ENCODE data around the gene TTC28.

Gene TTC28

DNA sequence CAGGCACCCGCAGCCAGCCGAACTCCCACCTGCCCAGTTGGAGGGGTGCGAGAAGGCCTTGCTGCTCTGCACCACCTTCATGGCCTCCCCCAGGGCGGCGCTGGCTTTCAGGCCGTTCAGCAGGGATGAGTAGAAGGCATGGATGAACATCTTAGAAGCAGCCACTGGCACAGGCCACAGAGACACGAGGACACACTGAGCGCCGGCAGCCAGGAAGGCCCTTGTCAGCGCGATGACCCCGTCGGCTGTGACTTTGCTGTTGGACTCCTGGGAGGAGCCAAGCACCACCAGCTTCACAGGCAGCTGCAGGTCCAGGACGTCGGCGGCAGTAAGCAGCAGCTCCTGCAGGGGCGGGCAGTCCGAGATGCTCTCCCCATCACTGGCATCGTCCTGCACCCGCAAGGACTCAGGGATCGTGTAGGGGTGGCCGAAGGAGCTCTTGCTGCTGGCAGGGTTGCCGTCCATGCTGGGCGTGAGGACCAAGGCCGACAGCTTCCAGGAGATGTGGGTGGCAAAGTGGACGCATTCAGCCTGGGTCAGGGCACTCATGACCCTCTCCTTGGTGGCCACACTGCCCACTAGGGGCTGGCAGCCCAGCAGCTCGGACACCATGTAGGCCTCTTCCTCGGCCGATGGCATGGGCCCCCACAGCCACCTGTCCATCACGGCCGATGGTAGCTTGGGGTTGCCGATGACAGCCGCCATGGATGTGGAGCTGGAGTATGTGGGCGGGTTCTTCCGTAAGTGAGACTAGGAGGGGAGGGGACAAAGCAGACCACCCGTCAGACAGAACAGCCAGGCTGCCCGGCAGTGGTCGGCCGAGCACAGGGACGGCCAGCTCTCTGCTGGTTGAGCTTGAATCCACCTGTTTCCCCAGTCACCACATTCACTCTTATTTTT is 680.9 kb downstream of the TTC28 start:
- TF ChIP-seq YY1 (IDR thresholded peaks at IDR 0.05; ENCODE audit: low read depth) (no peak), TAF1 (IDR thresholded peaks at IDR 0.05; ENCODE audit: low read depth) (no peak), EGR1 (IDR thresholded peaks at IDR 0.05) (no peak), FOXM1 (IDR thresholded peaks at IDR 0.05; ENCODE audit: borderline replicate concordance, low read depth) (no peak)
- TF ChIP-seq, protein P1, sequence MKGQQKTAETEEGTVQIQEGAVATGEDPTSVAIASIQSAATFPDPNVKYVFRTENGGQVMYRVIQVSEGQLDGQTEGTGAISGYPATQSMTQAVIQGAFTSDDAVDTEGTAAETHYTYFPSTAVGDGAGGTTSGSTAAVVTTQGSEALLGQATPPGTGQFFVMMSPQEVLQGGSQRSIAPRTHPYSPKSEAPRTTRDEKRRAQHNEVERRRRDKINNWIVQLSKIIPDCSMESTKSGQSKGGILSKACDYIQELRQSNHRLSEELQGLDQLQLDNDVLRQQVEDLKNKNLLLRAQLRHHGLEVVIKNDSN (IDR thresholded peaks at IDR 0.05), result no peak
- TF ChIP-seq, protein P2, sequence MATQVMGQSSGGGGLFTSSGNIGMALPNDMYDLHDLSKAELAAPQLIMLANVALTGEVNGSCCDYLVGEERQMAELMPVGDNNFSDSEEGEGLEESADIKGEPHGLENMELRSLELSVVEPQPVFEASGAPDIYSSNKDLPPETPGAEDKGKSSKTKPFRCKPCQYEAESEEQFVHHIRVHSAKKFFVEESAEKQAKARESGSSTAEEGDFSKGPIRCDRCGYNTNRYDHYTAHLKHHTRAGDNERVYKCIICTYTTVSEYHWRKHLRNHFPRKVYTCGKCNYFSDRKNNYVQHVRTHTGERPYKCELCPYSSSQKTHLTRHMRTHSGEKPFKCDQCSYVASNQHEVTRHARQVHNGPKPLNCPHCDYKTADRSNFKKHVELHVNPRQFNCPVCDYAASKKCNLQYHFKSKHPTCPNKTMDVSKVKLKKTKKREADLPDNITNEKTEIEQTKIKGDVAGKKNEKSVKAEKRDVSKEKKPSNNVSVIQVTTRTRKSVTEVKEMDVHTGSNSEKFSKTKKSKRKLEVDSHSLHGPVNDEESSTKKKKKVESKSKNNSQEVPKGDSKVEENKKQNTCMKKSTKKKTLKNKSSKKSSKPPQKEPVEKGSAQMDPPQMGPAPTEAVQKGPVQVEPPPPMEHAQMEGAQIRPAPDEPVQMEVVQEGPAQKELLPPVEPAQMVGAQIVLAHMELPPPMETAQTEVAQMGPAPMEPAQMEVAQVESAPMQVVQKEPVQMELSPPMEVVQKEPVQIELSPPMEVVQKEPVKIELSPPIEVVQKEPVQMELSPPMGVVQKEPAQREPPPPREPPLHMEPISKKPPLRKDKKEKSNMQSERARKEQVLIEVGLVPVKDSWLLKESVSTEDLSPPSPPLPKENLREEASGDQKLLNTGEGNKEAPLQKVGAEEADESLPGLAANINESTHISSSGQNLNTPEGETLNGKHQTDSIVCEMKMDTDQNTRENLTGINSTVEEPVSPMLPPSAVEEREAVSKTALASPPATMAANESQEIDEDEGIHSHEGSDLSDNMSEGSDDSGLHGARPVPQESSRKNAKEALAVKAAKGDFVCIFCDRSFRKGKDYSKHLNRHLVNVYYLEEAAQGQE (IDR thresholded peaks at IDR 0.05; ENCODE audit: low read depth), result no peak
- TF ChIP-seq, protein P3, sequence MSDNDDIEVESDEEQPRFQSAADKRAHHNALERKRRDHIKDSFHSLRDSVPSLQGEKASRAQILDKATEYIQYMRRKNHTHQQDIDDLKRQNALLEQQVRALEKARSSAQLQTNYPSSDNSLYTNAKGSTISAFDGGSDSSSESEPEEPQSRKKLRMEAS (IDR thresholded peaks at IDR 0.05), result no peak

DNA sequence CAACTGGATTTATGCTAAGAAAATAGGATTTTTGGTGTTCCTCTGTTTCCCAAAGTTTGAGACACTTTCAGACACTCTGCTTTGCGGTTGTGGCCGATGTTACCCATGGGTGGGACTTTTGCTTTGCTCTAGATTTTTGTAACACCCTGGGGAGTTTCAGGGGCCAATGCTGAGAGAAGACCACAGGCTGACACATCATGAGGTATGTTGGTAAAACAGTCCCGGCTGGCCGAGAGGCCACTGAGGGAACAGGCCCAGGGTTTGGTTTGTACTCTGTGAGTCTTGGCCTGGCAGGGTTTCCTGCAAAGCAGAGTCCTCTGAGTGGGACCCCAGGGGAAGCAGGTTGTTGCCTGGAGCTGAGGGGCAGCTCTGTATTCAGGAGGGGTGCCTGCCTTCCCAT is 682.1 kb downstream of the TTC28 start:
- TF ChIP-seq FOXM1 (IDR thresholded peaks at IDR 0.05; ENCODE audit: borderline replicate concordance, low read depth) (no peak), RAD21 (IDR thresholded peaks at IDR 0.05; ENCODE audit: low read depth) (no peak), TCF12 (IDR thresholded peaks at IDR 0.05; ENCODE audit: low read depth) (no peak), TEAD4 (IDR thresholded peaks at IDR 0.05) (no peak)

DNA sequence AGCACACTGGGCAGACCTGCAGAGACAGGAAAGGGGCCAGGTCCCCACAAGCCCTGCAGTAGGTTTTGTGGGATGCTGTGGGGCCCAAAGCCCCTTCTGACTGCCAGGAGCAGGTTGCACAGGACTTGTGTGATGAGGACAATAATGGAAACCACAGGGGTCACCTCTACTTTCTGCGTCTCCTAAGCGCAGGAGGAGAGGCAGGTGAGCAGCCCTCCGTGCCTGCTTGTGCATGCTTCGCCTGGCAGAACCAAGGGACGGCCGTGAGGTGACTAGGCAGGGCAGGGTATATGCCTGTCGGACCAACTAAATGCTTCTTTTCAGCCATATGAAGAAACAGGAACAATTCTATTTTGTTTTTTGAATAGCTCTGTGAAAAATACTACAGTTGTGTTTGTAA is 682.7 kb downstream of the TTC28 start:
- TF ChIP-seq, protein P3 (IDR thresholded peaks at IDR 0.05), result no peak
- TF ChIP-seq TAF1 (IDR thresholded peaks at IDR 0.05; ENCODE audit: low read depth) (no peak), NFIC (IDR thresholded peaks at IDR 0.05) (no peak), YY1 (IDR thresholded peaks at IDR 0.05; ENCODE audit: low read depth) (no peak), TEAD4 (IDR thresholded peaks at IDR 0.05) (no peak), CEBPB (IDR thresholded peaks at IDR 0.05) (no peak), FOXM1 (IDR thresholded peaks at IDR 0.05; ENCODE audit: borderline replicate concordance, low read depth) (no peak)
- TF ChIP-seq, protein P2 (IDR thresholded peaks at IDR 0.05; ENCODE audit: low read depth), result no peak
- TF ChIP-seq, protein P1 (IDR thresholded peaks at IDR 0.05), result no peak

DNA sequence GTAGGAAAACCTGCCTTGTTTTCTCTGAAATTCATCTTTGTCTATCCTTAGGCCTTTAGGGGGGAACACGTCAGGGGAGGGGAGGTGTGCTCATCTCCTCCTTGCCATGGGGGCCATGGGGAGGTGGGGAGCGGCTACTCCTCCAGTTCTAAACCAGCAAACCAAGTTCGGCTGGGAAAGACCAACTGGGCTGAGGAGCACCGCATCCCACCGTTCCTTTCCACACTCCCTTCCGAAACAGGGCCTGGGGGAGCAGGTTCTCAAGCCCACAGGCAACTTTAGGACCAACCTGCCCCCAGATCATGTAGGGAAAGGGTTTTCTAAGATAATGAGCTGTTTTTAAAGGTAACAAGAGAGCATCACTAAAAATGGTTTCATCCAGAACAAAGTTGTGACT is 683.1 kb downstream of the TTC28 start:
- no peak for TF ChIP-seq NFIC (IDR thresholded peaks at IDR 0.05)

DNA sequence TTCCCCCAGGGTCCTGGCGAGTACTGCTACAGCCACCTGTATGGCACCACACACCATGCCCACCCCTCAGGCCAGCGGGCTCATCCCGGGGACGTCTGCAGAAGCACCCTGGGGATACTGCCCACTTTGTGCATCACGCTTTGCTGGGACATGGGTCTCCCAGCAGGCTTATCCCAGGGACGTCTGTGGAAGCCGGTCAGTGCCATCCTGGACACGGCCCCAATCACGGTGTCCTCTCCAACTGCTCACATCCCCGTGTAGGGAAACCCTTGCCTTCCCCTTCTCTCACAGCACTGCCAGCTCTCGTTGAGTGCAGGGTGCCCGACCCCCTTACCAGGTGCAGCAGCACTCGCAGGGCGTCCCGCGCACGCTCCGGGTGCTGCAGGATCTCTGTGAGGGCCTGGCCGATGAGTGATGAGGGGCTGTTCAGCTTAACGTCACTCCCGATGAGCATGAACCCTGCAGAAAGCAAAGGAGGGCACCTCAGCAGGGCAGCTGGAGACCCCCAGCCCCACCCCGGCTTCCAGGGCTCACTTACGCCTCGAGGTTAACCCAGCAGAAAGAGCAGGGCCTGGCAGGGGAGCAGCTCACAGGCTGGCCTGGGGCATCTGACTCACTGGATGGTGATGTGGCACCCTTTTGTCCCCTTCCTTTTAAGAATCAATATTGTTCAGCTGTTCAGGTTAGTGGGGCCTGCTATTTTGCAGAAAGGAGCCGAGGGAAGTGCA is 683.7 kb downstream of the TTC28 start:
- TF ChIP-seq, protein P3 (IDR thresholded peaks at IDR 0.05), result no peak
- no peak for TF ChIP-seq RAD21 (IDR thresholded peaks at IDR 0.05; ENCODE audit: low read depth)
- TF ChIP-seq CREB1 (IDR thresholded peaks at IDR 0.05; ENCODE audit: low read depth), result no peak
- no peak for TF ChIP-seq FOXM1 (IDR thresholded peaks at IDR 0.05; ENCODE audit: borderline replicate concordance, low read depth)

DNA sequence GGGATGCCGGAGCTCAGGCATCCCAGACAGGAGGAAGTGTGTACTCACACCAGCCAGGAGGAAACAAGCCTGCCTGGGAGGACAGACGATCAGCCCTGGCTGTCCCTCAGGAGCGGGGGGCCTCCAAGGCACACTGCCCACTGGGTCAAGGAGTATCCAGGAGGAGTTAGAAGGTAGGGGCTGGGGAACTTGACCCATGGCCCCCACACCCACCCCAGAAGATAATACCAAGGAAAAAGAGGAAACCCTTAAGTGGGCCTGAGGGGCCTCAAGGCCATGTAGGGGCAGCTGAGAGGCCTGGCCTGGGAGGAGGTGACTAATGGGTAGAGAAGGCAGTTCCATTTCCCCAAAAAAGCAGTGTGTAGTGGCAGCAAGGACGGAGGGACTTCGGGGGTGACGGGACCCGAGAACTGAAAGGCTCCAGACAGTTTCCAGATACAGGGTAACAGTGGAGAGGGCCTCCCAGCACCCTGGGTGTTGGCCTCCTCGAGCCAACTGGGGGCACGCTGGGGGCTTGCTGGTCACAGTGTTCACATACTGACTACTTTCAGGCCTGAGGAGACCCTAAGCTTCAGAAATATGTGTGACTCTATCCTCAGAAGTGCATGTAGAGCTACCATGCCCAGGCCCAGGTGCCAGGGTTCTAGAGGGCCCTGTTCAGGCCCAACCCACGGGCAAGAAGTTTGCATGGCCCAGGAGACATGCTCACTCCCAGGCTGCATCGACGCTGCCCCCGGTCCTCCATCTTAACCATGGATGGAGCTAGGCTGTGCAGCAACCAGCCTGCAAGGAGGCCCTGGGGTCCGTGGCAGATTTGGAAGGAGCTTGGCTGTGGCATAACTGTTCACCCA is 684.9 kb downstream of the TTC28 start:
- TF ChIP-seq RAD21 (IDR thresholded peaks at IDR 0.05; ENCODE audit: low read depth), result no peak
- TF ChIP-seq YY1 (IDR thresholded peaks at IDR 0.05; ENCODE audit: low read depth), result no peak
- TF ChIP-seq ZBTB7A (IDR thresholded peaks at IDR 0.05; ENCODE audit: low read depth), result no peak
- no peak for TF ChIP-seq FOXM1 (IDR thresholded peaks at IDR 0.05; ENCODE audit: borderline replicate concordance, low read depth)
- no peak for TF ChIP-seq TAF1 (IDR thresholded peaks at IDR 0.05; ENCODE audit: low read depth)
